Stomach (tissue), 4 donors: ENCODE measurements around the gene BFSP1.

Experiments used
- CTCF ChIP-seq, 7 experiments: fragments of 450-650 bp in 4 of 7; fragments of 200-600 bp in 3 of 7; sonication (generic) in 3 of 7; IDR thresholded peaks; one replicate each; pipeline ENCODE4 v1.5.1; 2016 to 2019; ENCODE audit warnings: antibody characterized with exemption in 7 of 7, control low read depth in 2 of 7, mild to moderate bottlenecking in 1 of 7
- POLR2A ChIP-seq, 4 donors: fragments of 450-650 bp; IDR thresholded peaks; one replicate each; pipeline ENCODE4 v1.6.1; 2016; ENCODE audit warnings: antibody characterized with exemption in 4 of 4, control low read depth in 2 of 4, mild to moderate bottlenecking in 1 of 4, moderate library complexity in 1 of 4
- POLR2AphosphoS5 ChIP-seq, 3 donors: sonication (generic); formaldehyde crosslinking; IDR thresholded peaks; one replicate each; pipeline ENCODE4 v1.6.1; 2016; ENCODE audit warnings: antibody characterized with exemption in 3 of 3

GRCh38 chr20:17456279-17456678 is 74.9 kb downstream of the BFSP1 start:
- no peak for TF ChIP-seq POLR2A (IDR thresholded peaks at IDR 0.05)
- TF ChIP-seq CTCF (IDR thresholded peaks at IDR 0.05): no peak
- no peak for TF ChIP-seq POLR2AphosphoS5 (IDR thresholded peaks at IDR 0.05)
